Activated CD4-positive, alpha-beta T cell treated with anti-CD3 and anti-CD28 coated beads for 48 hours (primary cell): Measurements from ENCODE around the gene SECTM1.
A peak's percentile ranks its signal among the peaks of the same experiment; 100 is the strongest.
"Not testable (repeated sequence)": the region's sequence is repeated elsewhere in the genome, so short reads cannot be mapped to it uniquely, and the experiment has no call there.

Experiments used
- DNase-seq: peaks from one replicate; pipeline ENCODE4 v3.0.0-alpha.2; 2020

The SECTM1 gene

GRCh38 chr17:82333279-82334171 lies at the start of gene SECTM1:
Gene SECTM1, minus strand, starts transcription at chr17:82333766. Its CDS starts 6,526 bp downstream, at chr17:82327240.
- DNase-seq, result peak; percentile 44

GRCh38 chr17:82382933-82383255 lies 49.3 kb upstream of the SECTM1 start:
- no peak for DNase-seq

- DNase-seq, result not testable (repeated sequence)
Measured at GRCh38 chr17:82382220-82382932, 48.8 kb upstream of the SECTM1 start.

GRCh38 chr17:82381703-82382009 lies 48.1 kb upstream of the SECTM1 start:
- DNase-seq, result not testable (repeated sequence)

- DNase-seq, result no peak
Measured at GRCh38 chr17:82380860-82381702, 47.5 kb upstream of the SECTM1 start.

GRCh38 chr17:82378741-82379021 lies 45.1 kb upstream of the SECTM1 start:
- DNase-seq, result no peak

GRCh38 chr17:82377924-82378740 lies 44.6 kb upstream of the SECTM1 start:
- DNase-seq, result no peak

- DNase-seq, result not testable (repeated sequence)
Measured at GRCh38 chr17:82377294-82377693, 43.7 kb upstream of the SECTM1 start.

GRCh38 chr17:82376042-82376730 lies 42.6 kb upstream of the SECTM1 start:
- no peak for DNase-seq

GRCh38 chr17:82375359-82376041 lies 41.9 kb upstream of the SECTM1 start:
- no peak for DNase-seq

GRCh38 chr17:82374626-82375331 lies 41.2 kb upstream of the SECTM1 start:
- no peak for DNase-seq

- DNase-seq, result no peak
Measured at GRCh38 chr17:82373731-82374625, 40.4 kb upstream of the SECTM1 start.

GRCh38 chr17:82373072-82373452 lies 39.5 kb upstream of the SECTM1 start:
- not testable (repeated sequence) for DNase-seq

GRCh38 chr17:82372249-82373071 lies 38.9 kb upstream of the SECTM1 start:
- no peak for DNase-seq

GRCh38 chr17:82371333-82372248 lies 38.0 kb upstream of the SECTM1 start, which contains the start of gene UTS2R:
Gene UTS2R, plus strand, starts transcription at chr17:82371765. Its CDS starts 2,560 bp downstream, at chr17:82374325.
- DNase-seq, result no peak

GRCh38 chr17:82370471-82371332 lies 37.1 kb upstream of the SECTM1 start:
- DNase-seq, result peak; percentile 48

- DNase-seq, result no peak
Measured at GRCh38 chr17:82369211-82369610, 35.6 kb upstream of the SECTM1 start.
